Measurements from ENCODE around the gene IRF6. TPM values are rescaled to one million over a fixed set of nuclear protein-coding genes. Genes with fewer than 3 reads are reported as not detected.

The IRF6 gene
- total RNA-seq, 1 experiment from 2014 or later = 17.2 TPM

DNA sequence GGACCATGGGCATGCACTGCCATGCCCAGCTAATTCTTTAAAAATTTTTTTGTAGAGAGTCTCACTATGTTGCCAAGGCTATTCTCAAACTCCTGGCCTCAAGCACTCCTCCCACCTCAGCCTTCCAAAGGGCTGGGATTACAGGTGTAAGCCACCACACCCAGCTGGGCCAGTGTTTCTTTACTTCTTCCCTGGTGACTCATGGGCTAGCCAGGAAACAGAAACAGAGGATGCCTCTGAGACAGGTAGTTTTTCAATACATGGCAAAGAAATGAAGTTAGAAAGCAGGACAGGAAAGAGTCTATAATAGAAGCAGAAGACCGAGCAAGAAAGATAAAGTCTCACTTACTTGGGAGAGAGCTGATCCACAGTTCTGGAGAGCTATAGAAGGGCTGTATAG, 14.0 kb downstream of the IRF6 start (continued):
- TF ChIP-seq MXD4 (CRISPR knock-in tag; IDR thresholded peaks at IDR 0.05; ENCODE audit: borderline replicate concordance) (no peak), SMAD3 (CRISPR knock-in tag; IDR thresholded peaks at IDR 0.05; ENCODE audit: borderline replicate concordance) (no peak)
- TF ChIP-seq, protein P1, sequence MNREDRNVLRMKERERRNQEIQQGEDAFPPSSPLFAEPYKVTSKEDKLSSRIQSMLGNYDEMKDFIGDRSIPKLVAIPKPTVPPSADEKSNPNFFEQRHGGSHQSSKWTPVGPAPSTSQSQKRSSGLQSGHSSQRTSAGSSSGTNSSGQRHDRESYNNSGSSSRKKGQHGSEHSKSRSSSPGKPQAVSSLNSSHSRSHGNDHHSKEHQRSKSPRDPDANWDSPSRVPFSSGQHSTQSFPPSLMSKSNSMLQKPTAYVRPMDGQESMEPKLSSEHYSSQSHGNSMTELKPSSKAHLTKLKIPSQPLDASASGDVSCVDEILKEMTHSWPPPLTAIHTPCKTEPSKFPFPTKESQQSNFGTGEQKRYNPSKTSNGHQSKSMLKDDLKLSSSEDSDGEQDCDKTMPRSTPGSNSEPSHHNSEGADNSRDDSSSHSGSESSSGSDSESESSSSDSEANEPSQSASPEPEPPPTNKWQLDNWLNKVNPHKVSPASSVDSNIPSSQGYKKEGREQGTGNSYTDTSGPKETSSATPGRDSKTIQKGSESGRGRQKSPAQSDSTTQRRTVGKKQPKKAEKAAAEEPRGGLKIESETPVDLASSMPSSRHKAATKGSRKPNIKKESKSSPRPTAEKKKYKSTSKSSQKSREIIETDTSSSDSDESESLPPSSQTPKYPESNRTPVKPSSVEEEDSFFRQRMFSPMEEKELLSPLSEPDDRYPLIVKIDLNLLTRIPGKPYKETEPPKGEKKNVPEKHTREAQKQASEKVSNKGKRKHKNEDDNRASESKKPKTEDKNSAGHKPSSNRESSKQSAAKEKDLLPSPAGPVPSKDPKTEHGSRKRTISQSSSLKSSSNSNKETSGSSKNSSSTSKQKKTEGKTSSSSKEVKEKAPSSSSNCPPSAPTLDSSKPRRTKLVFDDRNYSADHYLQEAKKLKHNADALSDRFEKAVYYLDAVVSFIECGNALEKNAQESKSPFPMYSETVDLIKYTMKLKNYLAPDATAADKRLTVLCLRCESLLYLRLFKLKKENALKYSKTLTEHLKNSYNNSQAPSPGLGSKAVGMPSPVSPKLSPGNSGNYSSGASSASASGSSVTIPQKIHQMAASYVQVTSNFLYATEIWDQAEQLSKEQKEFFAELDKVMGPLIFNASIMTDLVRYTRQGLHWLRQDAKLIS (CRISPR knock-in tag; IDR thresholded peaks at IDR 0.05; ENCODE audit: borderline replicate concordance) = no peak
- TF ChIP-seq, protein P2, sequence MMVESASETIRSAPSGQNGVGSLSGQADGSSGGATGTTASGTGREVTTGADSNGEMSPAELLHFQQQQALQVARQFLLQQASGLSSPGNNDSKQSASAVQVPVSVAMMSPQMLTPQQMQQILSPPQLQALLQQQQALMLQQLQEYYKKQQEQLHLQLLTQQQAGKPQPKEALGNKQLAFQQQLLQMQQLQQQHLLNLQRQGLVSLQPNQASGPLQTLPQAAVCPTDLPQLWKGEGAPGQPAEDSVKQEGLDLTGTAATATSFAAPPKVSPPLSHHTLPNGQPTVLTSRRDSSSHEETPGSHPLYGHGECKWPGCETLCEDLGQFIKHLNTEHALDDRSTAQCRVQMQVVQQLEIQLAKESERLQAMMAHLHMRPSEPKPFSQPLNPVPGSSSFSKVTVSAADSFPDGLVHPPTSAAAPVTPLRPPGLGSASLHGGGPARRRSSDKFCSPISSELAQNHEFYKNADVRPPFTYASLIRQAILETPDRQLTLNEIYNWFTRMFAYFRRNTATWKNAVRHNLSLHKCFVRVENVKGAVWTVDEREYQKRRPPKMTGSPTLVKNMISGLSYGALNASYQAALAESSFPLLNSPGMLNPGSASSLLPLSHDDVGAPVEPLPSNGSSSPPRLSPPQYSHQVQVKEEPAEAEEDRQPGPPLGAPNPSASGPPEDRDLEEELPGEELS (CRISPR knock-in tag; IDR thresholded peaks at IDR 0.05) = no peak
- TF ChIP-seq, protein P3, sequence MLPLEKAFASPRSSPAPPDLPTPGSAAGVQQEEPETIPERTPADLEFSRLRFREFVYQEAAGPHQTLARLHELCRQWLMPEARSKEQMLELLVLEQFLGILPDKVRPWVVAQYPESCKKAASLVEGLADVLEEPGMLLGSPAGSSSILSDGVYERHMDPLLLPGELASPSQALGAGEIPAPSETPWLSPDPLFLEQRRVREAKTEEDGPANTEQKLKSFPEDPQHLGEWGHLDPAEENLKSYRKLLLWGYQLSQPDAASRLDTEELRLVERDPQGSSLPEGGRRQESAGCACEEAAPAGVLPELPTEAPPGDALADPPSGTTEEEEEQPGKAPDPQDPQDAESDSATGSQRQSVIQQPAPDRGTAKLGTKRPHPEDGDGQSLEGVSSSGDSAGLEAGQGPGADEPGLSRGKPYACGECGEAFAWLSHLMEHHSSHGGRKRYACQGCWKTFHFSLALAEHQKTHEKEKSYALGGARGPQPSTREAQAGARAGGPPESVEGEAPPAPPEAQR (CRISPR knock-in tag; IDR thresholded peaks at IDR 0.05) = no peak
- TF ChIP-seq, protein P4, sequence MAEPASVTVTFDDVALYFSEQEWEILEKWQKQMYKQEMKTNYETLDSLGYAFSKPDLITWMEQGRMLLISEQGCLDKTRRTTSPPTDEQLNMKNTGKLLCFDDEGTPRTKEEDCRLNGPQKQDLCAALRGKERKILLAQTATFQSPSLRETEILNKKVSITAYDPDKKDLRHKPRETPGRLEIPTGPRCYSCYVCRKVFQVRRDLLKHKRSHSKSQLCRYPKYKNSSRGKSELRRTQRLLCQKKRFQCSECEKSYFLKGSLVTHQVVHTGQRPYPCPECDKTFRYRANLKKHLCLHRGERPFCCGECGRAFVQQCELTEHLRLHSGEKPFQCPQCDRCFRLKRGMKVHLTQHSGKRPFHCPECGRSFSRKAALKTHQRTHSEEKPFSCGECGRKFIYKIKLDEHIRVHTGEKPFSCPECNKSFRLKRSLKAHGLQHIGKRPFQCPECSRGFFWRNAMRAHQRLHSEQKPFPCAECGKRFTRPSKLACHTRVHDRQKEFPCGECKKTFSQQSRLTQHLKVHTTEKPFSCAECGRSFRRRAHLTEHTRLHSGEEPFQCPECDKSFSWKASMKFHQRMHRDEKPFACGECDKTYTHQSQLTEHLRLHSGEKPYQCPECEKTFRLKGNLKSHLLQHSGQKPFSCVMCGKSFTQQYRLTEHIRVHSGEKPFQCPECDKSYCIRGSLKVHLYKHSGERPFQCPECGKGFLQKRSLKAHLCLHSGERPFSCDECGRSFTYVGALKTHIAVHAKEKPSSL (CRISPR knock-in tag; conservative IDR thresholded peaks at IDR 0.05) = no peak

DNA sequence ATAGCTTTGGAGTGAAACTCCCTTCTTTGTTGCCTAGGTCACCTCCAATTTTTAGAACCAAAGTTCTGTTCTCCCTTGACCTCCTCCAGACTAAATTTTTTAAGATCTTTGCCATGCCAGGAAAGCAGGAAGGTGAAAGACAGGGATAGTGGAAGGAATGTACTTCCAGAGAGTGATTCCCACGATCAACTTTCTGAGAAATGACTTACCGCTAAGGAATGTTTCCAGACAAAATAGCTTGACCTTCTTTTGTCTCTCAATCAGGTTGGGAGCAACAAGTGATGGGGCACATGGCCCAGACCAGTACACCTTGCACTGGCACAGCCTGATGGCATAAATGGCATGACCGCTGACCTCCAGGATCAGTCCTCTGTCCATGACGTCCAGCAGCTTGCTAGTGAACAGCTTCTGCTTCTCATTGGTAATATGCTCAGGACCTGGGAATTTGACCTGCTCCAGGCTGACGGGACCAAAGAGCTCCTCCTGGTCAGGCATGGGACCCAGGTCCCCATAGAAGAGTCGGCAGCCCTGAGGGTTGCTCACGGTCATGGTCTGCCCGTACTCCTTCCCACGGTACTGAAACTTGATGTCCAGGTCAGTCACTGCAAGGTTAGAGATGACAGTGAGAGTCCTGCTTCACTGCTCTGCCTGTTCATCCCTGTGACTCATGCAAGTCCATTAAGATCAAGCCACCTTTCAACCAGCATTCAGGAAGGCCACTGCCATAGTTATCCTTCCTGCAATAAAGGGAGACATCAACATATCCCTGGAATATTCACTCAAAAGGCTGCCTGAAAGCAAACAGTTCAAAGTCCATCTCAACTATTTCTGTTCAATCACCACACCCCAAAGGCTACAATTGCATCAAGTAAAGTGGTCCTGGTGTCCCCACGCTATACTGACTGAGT, 15.4 kb downstream of the IRF6 start:
- Mint-ChIP-seq H3K36me3 (peaks cover 50% of the 10 kb centered on the region), H3K4me1 (no peaks in the 10 kb centered on the region), H3K4me3 (no peak overlapping the region), H3K27ac (no peak overlapping the region), H3K27me3 (ENCODE audit: low read depth) (peaks cover 6% of the 10 kb centered on the region), H3K9me3 (0 out of 2 replicates have a peak, but pooled peaks cover 7% of the 10 kb centered on the region)
- POLR2A ChIA-PET = no interaction called here
- DNase-seq (ENCODE audit: low spot score) (no peak), ATAC-seq (no peak)
- CTCF ChIA-PET = interaction anchor here (1.2 kb wide), 1 partner anchor 15 kb away, joined by 4 read pairs; the partner anchor contains the start of gene IRF6
- TF ChIP-seq, protein P5, sequence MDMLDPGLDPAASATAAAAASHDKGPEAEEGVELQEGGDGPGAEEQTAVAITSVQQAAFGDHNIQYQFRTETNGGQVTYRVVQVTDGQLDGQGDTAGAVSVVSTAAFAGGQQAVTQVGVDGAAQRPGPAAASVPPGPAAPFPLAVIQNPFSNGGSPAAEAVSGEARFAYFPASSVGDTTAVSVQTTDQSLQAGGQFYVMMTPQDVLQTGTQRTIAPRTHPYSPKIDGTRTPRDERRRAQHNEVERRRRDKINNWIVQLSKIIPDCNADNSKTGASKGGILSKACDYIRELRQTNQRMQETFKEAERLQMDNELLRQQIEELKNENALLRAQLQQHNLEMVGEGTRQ (CRISPR knock-in tag; IDR thresholded peaks at IDR 0.05) = no peak
- TF ChIP-seq SMAD3 (CRISPR knock-in tag; IDR thresholded peaks at IDR 0.05; ENCODE audit: borderline replicate concordance) = no peak
- no peak for TF ChIP-seq JAZF1 (CRISPR knock-in tag; IDR thresholded peaks at IDR 0.05)
- TF ChIP-seq, protein P2 (CRISPR knock-in tag; IDR thresholded peaks at IDR 0.05) = no peak
- TF ChIP-seq, protein P6, sequence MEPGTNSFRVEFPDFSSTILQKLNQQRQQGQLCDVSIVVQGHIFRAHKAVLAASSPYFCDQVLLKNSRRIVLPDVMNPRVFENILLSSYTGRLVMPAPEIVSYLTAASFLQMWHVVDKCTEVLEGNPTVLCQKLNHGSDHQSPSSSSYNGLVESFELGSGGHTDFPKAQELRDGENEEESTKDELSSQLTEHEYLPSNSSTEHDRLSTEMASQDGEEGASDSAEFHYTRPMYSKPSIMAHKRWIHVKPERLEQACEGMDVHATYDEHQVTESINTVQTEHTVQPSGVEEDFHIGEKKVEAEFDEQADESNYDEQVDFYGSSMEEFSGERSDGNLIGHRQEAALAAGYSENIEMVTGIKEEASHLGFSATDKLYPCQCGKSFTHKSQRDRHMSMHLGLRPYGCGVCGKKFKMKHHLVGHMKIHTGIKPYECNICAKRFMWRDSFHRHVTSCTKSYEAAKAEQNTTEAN (CRISPR knock-in tag; IDR thresholded peaks at IDR 0.05) = no peak
- no peak for TF ChIP-seq TEAD4 (CRISPR knock-in tag; IDR thresholded peaks at IDR 0.05)
- no peak for TF ChIP-seq SP1 (CRISPR knock-in tag; conservative IDR thresholded peaks at IDR 0.05)
- TF ChIP-seq, protein P3 (CRISPR knock-in tag; IDR thresholded peaks at IDR 0.05) = no peak
- TF ChIP-seq, protein P7, sequence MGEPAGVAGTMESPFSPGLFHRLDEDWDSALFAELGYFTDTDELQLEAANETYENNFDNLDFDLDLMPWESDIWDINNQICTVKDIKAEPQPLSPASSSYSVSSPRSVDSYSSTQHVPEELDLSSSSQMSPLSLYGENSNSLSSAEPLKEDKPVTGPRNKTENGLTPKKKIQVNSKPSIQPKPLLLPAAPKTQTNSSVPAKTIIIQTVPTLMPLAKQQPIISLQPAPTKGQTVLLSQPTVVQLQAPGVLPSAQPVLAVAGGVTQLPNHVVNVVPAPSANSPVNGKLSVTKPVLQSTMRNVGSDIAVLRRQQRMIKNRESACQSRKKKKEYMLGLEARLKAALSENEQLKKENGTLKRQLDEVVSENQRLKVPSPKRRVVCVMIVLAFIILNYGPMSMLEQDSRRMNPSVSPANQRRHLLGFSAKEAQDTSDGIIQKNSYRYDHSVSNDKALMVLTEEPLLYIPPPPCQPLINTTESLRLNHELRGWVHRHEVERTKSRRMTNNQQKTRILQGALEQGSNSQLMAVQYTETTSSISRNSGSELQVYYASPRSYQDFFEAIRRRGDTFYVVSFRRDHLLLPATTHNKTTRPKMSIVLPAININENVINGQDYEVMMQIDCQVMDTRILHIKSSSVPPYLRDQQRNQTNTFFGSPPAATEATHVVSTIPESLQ (CRISPR knock-in tag; IDR thresholded peaks at IDR 0.05) = no peak
